ENCODE results near the gene NACA2.

Gene NACA2

DNA sequence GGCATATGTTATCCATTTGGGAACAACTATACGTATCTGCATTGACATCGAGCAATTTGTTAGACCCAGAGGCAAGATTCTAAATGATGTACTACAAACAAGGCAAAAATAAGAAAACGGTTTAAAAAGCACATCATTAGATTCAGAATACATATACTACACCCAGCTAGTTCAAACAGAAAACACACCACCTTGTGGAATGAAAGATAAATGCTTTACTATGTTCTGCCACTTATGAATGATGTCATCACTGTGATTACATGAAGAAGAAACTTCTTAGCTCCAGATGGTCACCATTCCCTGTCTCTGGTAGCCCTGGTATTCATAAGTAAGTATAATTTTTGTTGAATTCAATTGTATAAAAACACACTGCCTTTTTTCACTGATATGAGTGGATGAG lies 7.8 kb downstream of the NACA2 start:
- H3K36me3 ChIP-seq (ENCODE audit: insufficient read depth, low read length): no peaks in the 10 kb centered on the region
- H2AFZ ChIP-seq (ENCODE audit: low read depth, low read length): no peak overlapping the region
- TF ChIP-seq EZH2 (IDR thresholded peaks at IDR 0.05; ENCODE audit: borderline replicate concordance, low read depth, low read length, severe bottlenecking): no peak
- TF ChIP-seq, protein P1, sequence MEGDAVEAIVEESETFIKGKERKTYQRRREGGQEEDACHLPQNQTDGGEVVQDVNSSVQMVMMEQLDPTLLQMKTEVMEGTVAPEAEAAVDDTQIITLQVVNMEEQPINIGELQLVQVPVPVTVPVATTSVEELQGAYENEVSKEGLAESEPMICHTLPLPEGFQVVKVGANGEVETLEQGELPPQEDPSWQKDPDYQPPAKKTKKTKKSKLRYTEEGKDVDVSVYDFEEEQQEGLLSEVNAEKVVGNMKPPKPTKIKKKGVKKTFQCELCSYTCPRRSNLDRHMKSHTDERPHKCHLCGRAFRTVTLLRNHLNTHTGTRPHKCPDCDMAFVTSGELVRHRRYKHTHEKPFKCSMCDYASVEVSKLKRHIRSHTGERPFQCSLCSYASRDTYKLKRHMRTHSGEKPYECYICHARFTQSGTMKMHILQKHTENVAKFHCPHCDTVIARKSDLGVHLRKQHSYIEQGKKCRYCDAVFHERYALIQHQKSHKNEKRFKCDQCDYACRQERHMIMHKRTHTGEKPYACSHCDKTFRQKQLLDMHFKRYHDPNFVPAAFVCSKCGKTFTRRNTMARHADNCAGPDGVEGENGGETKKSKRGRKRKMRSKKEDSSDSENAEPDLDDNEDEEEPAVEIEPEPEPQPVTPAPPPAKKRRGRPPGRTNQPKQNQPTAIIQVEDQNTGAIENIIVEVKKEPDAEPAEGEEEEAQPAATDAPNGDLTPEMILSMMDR (IDR thresholded peaks at IDR 0.05; ENCODE audit: borderline replicate concordance, extremely low read depth, low read length, poor library complexity, severe bottlenecking): peak; percentile 58
- peaks cover 7% of the 10 kb centered on the region for H3K27me3 ChIP-seq (ENCODE audit: insufficient read depth, low read length, poor library complexity)
- ATAC-seq (ENCODE audit: insufficient read depth, low read depth) (peak; percentile 74; the same call in 2 of the 3 replicates), DNase-seq (no peak)
- no peak overlapping the region for H3K4me2 ChIP-seq (ENCODE audit: insufficient read depth, low read length)
- no peaks in the 10 kb centered on the region for H3K79me2 ChIP-seq (ENCODE audit: insufficient read depth, low read length)
- H3K4me3 ChIP-seq (ENCODE audit: low read depth in 1 of 2, low read length in 2 of 2): no peak overlapping the region
- no peaks in the 10 kb centered on the region for H3K9me3 ChIP-seq (ENCODE audit: insufficient read depth, low read length, severe bottlenecking)
- no peaks in the 10 kb centered on the region for H4K20me1 ChIP-seq (ENCODE audit: insufficient read depth, low read length)
- no peak overlapping the region for H3K27ac ChIP-seq (ENCODE audit: low read length)
- H3K4me1 ChIP-seq (ENCODE audit: insufficient read depth, low read length): no peaks in the 10 kb centered on the region
- no peak overlapping the region for H3K9ac ChIP-seq (ENCODE audit: low read depth, low read length)

DNA sequence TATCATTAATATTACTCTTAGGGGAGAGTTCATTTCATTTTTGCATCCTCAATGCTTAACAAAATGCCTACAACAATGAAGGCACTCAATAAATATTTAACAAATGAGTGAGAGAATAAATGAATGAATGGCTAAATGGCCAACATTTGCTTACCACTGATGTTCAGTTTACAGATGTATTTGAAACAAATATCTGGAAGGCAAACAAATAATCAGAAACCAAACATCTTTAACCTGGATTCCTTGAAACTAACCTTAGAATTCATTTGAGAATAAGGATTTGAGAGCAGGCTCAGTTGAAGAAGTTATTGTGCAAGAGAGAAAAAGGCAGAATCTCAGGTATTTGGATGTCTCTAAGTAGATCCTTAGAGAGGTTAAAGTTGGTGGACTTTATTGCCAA lies 8.4 kb downstream of the NACA2 start:
- Histone ChIP-seq H3K9me3 (ENCODE audit: insufficient read depth, low read length, severe bottlenecking) (no peaks in the 10 kb centered on the region), H3K27me3 (ENCODE audit: insufficient read depth, low read length, poor library complexity) (peaks cover 7% of the 10 kb centered on the region), H3K9ac (ENCODE audit: low read depth, low read length) (no peak overlapping the region), H3K4me1 (ENCODE audit: insufficient read depth, low read length) (no peaks in the 10 kb centered on the region), H3K4me3 (ENCODE audit: low read depth in 1 of 2, low read length in 2 of 2) (no peak overlapping the region), H3K27ac (ENCODE audit: low read length) (no peak overlapping the region), H2AFZ (ENCODE audit: low read depth, low read length) (no peak overlapping the region), H4K20me1 (ENCODE audit: insufficient read depth, low read length) (no peaks in the 10 kb centered on the region), H3K4me2 (ENCODE audit: insufficient read depth, low read length) (no peak overlapping the region), H3K36me3 (ENCODE audit: insufficient read depth, low read length) (no peaks in the 10 kb centered on the region), H3K79me2 (ENCODE audit: insufficient read depth, low read length) (no peaks in the 10 kb centered on the region)
- TF ChIP-seq, protein P1 (IDR thresholded peaks at IDR 0.05; ENCODE audit: borderline replicate concordance, extremely low read depth, low read length, poor library complexity, severe bottlenecking): no peak
- no peak for TF ChIP-seq EZH2 (IDR thresholded peaks at IDR 0.05; ENCODE audit: borderline replicate concordance, low read depth, low read length, severe bottlenecking)
- DNase-seq (no peak), ATAC-seq (ENCODE audit: insufficient read depth, low read depth) (no peak)

DNA sequence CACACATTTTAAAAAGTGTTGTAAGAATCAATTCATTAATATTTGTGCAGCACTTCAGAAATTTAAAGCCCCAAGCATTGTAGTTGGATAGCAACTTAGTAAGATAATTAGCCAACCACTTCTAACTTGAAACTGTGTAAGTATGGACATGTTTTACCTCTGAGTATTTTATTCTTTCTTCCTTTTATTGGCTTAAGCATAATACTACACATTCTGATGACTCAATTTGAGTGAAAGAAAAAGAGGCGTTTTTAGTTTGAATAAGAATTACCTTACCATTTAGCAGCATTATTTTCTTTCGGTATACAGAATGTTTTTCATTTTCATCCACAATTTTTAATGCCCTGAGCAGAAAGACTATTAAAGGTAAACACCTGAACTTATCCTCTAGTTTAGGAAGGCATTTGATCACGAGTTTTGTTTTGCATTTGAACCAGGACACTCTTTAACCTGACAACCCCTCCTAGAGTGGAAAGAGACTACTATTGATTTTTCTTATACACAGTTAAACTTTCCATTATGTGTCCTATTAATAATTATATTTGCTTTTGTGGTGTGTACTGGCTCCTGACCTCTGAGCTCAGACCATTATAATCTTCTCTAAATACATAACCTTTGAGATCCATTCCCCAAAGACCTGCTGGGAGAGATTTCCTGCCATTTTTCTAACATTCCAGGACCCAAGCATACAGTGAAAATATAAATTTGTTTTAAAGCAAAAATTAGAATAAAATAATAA lies 9.2 kb downstream of the NACA2 start:
- no peaks in the 10 kb centered on the region for H3K9me3 ChIP-seq (ENCODE audit: insufficient read depth, low read length, severe bottlenecking)
- no peak overlapping the region for H3K9ac ChIP-seq (ENCODE audit: low read depth, low read length)
- no peak overlapping the region for H3K4me2 ChIP-seq (ENCODE audit: insufficient read depth, low read length)
- H3K27ac ChIP-seq (ENCODE audit: low read length): no peak overlapping the region
- no peak for TF ChIP-seq EZH2 (IDR thresholded peaks at IDR 0.05; ENCODE audit: borderline replicate concordance, low read depth, low read length, severe bottlenecking)
- TF ChIP-seq, protein P1 (IDR thresholded peaks at IDR 0.05; ENCODE audit: borderline replicate concordance, extremely low read depth, low read length, poor library complexity, severe bottlenecking): no peak
- no peak for ATAC-seq (ENCODE audit: insufficient read depth, low read depth)
- H3K79me2 ChIP-seq (ENCODE audit: insufficient read depth, low read length): no peaks in the 10 kb centered on the region
- no peaks in the 10 kb centered on the region for H3K4me1 ChIP-seq (ENCODE audit: insufficient read depth, low read length)
- H3K36me3 ChIP-seq (ENCODE audit: insufficient read depth, low read length): no peaks in the 10 kb centered on the region
- H2AFZ ChIP-seq (ENCODE audit: low read depth, low read length): no peak overlapping the region
- peaks cover 7% of the 10 kb centered on the region for H3K27me3 ChIP-seq (ENCODE audit: insufficient read depth, low read length, poor library complexity)
- H3K4me3 ChIP-seq (ENCODE audit: low read depth in 1 of 2, low read length in 2 of 2): no peak overlapping the region
- no peaks in the 10 kb centered on the region for H4K20me1 ChIP-seq (ENCODE audit: insufficient read depth, low read length)
- no peak for DNase-seq

All from DND-41 (cell line).